Measurements from ENCODE around the gene IL7R. TPM values are rescaled to one million over a fixed set of nuclear protein-coding genes. Genes with fewer than 3 reads are reported as not detected.

Gene IL7R
- total and polyA plus RNA-seq, 2 donors (not counting 3 experiments of a cell fraction or from before 2014, with no cell fraction given), result 1.0 to 1.2 TPM

- no peak overlapping the region for H3K4me2 ChIP-seq (ENCODE audit: insufficient read depth, low read length)
- FAIRE-seq, result no peak
- TF ChIP-seq MYC (IDR thresholded peaks at IDR 0.05; ENCODE audit: low read depth, low read length), result no peak
- TF ChIP-seq MAX (IDR thresholded peaks at IDR 0.05; ENCODE audit: insufficient read depth, insufficient read length), result no peak
- TF ChIP-seq POLR2A (IDR thresholded peaks at IDR 0.05; ENCODE audit: low read depth, low read length), result no peak
- TF ChIP-seq EZH2 (IDR thresholded peaks at IDR 0.05; ENCODE audit: borderline replicate concordance, low read depth, low read length, severe bottlenecking), result no peak
- TF ChIP-seq CTCF (IDR thresholded peaks at IDR 0.05; ENCODE audit: extremely low read depth in 1 of 2, insufficient read depth in 1 of 2, low read depth in 1 of 2, low read length in 2 of 2), result no peak
- no peaks in the 10 kb centered on the region for H3K4me1 ChIP-seq (ENCODE audit: control insufficient read depth, extremely low read depth, insufficient read depth, low read length)
- BruUV-seq (replicated peaks), result no TSS peak
- no peaks in the 10 kb centered on the region for H3K9me1 ChIP-seq (replicated peaks; ENCODE audit: control insufficient read depth, extremely low read depth, insufficient read depth, low read length)
- H4K20me1 ChIP-seq (replicated peaks; ENCODE audit: control insufficient read depth, extremely low read depth, insufficient read depth, low read length), result no peaks in the 10 kb centered on the region
- no peak overlapping the region for H3K4me3 ChIP-seq (replicated peaks in 1 of 3; ENCODE audit: insufficient read depth in 1 of 3, low read depth in 1 of 3, low read length in 3 of 3)
- no peaks in the 10 kb centered on the region for H3K9me3 ChIP-seq (replicated peaks; ENCODE audit: control insufficient read depth, insufficient read depth, low read length)
- DNase-seq (ENCODE audit: low read depth, low spot score), result no peak
- no peak overlapping the region for H3K27ac ChIP-seq (ENCODE audit: insufficient read depth, low read depth, low read length)
- H3K79me2 ChIP-seq (ENCODE audit: control insufficient read depth, insufficient read depth, low read length), result no peaks in the 10 kb centered on the region
- intact Hi-C loops (cut with micrococcal nuclease), result no loop called here
- H3K27me3 ChIP-seq (ENCODE audit: control insufficient read depth in 2 of 2, insufficient read depth in 2 of 2, low read length in 2 of 2), result no peaks in the 10 kb centered on the region
- dilution Hi-C loops (cut with MboI; ENCODE audit: extremely low pct_ligation_motif_present, low sequenced_read_pairs), result no loop called here
- no peak overlapping the region for H3K9ac ChIP-seq (replicated peaks; ENCODE audit: extremely low read depth, insufficient read depth, low read length)
- CTCF ChIA-PET, result interaction anchor here (1.0 kb wide), 1 partner anchor 9 kb away, joined by 3 read pairs; no protein-coding TSS in a partner anchor
- H3K36me3 ChIP-seq (ENCODE audit: control insufficient read depth in 2 of 2, extremely low read depth in 1 of 2, insufficient read depth in 2 of 2, low read length in 2 of 2), result no peaks in the 10 kb centered on the region
- POLR2A ChIA-PET, result no interaction called here
- no peak overlapping the region for H2AFZ ChIP-seq (ENCODE audit: low read depth, low read length)
These were observed 11.3 kb downstream of the IL7R start for GRCh38 chr5:35867998-35868397.

- no peak for FAIRE-seq
- H3K4me1 ChIP-seq (ENCODE audit: control insufficient read depth, extremely low read depth, insufficient read depth, low read length), result no peaks in the 10 kb centered on the region
- ChIA-PET CTCF (interaction anchor here (1.8 kb wide), 1 partner anchor 93 kb away, joined by 4 read pairs; no protein-coding TSS in a partner anchor), POLR2A (no interaction called here)
- no peak overlapping the region for H3K9ac ChIP-seq (replicated peaks; ENCODE audit: extremely low read depth, insufficient read depth, low read length)
- H3K79me2 ChIP-seq (ENCODE audit: control insufficient read depth, insufficient read depth, low read length), result no peaks in the 10 kb centered on the region
- no peaks in the 10 kb centered on the region for H3K27me3 ChIP-seq (ENCODE audit: control insufficient read depth in 2 of 2, insufficient read depth in 2 of 2, low read length in 2 of 2)
- no peaks in the 10 kb centered on the region for H3K9me3 ChIP-seq (replicated peaks; ENCODE audit: control insufficient read depth, insufficient read depth, low read length)
- no TSS peak for BruUV-seq (replicated peaks)
- DNase-seq (ENCODE audit: low read depth, low spot score), result no peak
- TF ChIP-seq POLR2A (IDR thresholded peaks at IDR 0.05; ENCODE audit: low read depth, low read length), result no peak
- TF ChIP-seq POLR2AphosphoS5 (IDR thresholded peaks at IDR 0.05; ENCODE audit: insufficient read depth, low read depth, low read length), result no peak
- no peak for TF ChIP-seq JUN (IDR thresholded peaks at IDR 0.05; ENCODE audit: borderline replicate concordance, insufficient read depth, insufficient read length, low read depth)
- no peak for TF ChIP-seq GATA2 (IDR thresholded peaks at IDR 0.05; ENCODE audit: insufficient read depth, insufficient read length, low read depth, low read length)
- no peak for TF ChIP-seq CTCF (IDR thresholded peaks at IDR 0.05; ENCODE audit: extremely low read depth in 1 of 2, insufficient read depth in 1 of 2, low read depth in 1 of 2, low read length in 2 of 2)
- no peak for TF ChIP-seq EZH2 (IDR thresholded peaks at IDR 0.05; ENCODE audit: borderline replicate concordance, low read depth, low read length, severe bottlenecking)
- TF ChIP-seq MYC (IDR thresholded peaks at IDR 0.05; ENCODE audit: low read depth, low read length), result no peak
- no peak for TF ChIP-seq MAX (IDR thresholded peaks at IDR 0.05; ENCODE audit: insufficient read depth, insufficient read length)
- no peak for TF ChIP-seq FOS (IDR thresholded peaks at IDR 0.05; ENCODE audit: borderline replicate concordance, insufficient read depth, low read length)
- H4K20me1 ChIP-seq (replicated peaks; ENCODE audit: control insufficient read depth, extremely low read depth, insufficient read depth, low read length), result no peaks in the 10 kb centered on the region
- H3K4me3 ChIP-seq (replicated peaks in 1 of 3; ENCODE audit: insufficient read depth in 1 of 3, low read depth in 1 of 3, low read length in 3 of 3), result no peak overlapping the region
- H2AFZ ChIP-seq (ENCODE audit: low read depth, low read length), result no peak overlapping the region
- no peak overlapping the region for H3K27ac ChIP-seq (ENCODE audit: insufficient read depth, low read depth, low read length)
- no peaks in the 10 kb centered on the region for H3K36me3 ChIP-seq (ENCODE audit: control insufficient read depth in 2 of 2, extremely low read depth in 1 of 2, insufficient read depth in 2 of 2, low read length in 2 of 2)
- intact Hi-C loops (cut with micrococcal nuclease), result no loop called here
- dilution Hi-C loops (cut with MboI; ENCODE audit: extremely low pct_ligation_motif_present, low sequenced_read_pairs), result no loop called here
- no peak overlapping the region for H3K4me2 ChIP-seq (ENCODE audit: insufficient read depth, low read length)
- no peaks in the 10 kb centered on the region for H3K9me1 ChIP-seq (replicated peaks; ENCODE audit: control insufficient read depth, extremely low read depth, insufficient read depth, low read length)
These were observed 13.1 kb downstream of the IL7R start for GRCh38 chr5:35869685-35870277.

Data from endothelial cell of umbilical vein (primary cell).